HG02610 (cell line): ENCODE data around the gene ERCC3.
A peak's percentile ranks its signal among the peaks of the same experiment; 100 is the strongest.
"Not testable (repeated sequence)": the region's sequence is repeated elsewhere in the genome, so short reads cannot be mapped to it uniquely, and the experiment has no call there.

Experiments used
- ATAC-seq: cut with Tn5 transposase; IDR thresholded peaks from one replicate; pipeline ENCODE4 v1.9.1; 2021; ENCODE audit warnings: mild to moderate bottlenecking, moderate library complexity; ENCODE audit not compliant: unreplicated experiment

The ERCC3 gene

DNA sequence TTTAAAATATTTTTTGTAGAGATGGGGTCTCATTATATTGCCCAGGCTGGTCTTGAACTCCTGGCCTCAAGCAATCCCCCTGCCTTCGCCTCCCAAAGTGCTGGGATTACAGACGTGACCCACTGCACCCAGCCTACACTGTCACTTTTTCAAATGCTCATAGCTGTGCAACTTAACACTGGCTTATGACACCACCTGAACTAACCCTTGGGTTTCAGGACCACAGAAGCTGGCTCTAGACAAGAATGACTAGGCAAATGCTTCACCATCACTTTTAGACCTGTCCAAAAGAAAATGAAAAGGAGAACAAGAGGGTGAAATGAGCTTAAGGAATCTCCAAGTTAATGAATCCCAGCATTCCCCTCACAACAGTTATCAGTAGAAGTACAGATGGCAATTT lies 13.3 kb downstream of the ERCC3 start:
- ATAC-seq = no peak

DNA sequence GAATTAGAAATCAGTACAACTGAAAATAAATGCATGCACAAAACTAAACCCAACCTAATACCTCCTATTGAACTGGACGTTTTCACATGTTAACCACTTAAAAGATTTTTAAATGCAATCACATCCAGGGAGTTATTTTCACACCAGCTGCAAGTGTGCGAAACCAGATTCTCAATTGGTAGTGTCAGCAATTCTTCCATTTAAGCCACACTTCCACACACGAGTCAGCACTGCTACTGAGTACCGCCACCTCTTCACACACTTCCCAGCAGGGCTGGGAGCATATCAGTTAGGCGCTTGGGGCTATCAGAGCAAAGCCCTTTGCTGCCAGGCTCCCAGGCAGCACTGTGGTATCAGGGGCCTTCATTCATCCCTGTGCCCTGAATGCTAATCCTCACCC lies 14.2 kb downstream of the ERCC3 start:
- no peak for ATAC-seq

DNA sequence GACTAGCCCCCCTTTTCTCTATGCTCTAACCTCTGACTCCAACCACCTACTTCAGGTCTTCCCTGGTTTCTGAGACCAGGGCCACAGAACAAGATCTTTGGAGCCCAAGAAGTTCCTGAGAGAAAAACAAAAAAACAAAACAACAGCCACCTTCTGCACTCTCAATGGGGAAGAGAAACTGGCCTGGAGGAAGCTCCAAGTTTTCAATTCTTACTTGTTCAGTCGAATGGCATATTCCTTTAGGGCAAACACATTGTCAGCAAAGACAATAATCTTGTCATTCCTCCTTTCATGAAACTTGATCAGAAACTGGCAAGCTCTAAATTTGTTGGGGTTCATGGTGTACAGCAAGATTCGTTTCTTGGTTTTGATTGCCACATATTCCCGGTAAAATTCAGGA lies 15.0 kb downstream of the ERCC3 start:
- no peak for ATAC-seq

DNA sequence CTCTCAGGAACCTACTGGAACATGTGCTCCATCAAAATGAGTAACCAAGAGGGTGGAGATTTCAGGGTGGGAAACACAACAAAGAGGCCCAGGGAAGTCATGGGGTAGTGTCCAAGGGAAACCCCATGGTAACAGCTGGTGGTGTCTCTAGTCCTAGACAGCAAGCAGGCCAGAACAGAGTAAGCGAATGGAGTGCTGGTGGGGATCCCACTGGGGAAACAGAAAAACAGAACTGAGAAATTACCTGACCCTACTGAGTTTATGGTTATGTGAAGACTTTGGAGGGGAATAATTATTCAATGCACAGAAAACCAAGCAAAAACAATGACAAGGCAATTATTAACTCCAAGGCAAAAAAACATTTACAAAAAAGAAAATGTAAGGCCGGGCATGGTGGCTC lies 16.9 kb downstream of the ERCC3 start:
- peak; percentile 93 for ATAC-seq

DNA sequence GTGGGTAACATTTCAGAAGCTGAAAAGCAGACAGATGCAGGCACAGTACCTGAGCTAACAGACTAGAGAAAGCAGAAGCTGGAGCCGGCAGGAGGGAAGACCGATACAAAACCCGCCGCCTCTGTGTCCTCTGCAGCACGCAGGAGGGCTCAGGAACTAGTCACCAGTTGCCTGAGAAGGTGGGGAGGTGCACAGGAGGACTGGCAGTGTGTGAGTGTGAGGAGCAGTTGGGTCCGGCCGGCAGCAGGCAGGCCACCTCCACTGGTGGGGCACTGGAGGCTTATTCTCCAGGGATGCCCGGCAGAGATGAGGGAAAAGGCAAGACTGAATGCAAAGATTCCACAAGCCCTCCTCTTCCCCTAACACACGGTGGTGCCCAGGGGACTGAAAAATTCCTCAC lies 18.2 kb downstream of the ERCC3 start:
- no peak for ATAC-seq

DNA sequence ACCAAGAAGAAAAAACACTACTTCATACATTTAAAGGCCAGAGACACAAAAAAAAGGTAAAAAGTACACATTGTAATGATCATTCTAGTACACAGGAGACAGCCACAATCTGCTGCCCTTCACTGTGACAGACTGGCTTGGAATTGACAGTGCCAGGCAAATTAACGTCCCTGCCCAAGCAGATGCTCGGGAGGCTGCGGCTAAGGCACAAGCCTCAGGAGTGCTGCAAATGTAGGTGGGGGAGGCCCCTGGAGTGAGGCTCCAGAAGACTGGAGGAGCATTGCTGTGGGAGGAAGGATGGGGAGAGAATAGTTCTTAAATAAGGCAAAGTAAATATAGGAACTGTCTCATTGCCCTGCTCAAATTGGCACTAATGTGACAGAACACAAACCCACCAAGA lies 18.6 kb downstream of the ERCC3 start:
- no peak for ATAC-seq

DNA sequence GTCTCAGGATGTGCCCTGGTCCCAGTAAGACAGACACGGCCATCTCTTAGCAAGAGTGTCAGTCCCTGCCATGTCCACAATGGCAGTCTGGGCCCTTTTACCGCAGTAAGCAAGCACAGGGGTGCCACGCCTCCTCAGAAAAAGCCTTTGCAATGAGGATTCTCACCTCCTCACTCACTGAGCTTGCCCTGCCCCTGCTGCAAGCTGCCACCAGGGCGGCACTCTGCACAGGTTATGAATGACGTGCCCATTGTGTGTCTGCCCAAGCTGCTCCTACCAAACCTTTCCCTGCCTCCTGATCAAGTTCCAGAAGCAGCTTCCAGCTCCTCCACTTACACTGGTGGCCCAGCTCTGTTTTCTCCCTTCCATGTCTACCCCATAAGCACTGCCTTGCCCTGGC lies 23.3 kb downstream of the ERCC3 start:
- ATAC-seq = no peak

DNA sequence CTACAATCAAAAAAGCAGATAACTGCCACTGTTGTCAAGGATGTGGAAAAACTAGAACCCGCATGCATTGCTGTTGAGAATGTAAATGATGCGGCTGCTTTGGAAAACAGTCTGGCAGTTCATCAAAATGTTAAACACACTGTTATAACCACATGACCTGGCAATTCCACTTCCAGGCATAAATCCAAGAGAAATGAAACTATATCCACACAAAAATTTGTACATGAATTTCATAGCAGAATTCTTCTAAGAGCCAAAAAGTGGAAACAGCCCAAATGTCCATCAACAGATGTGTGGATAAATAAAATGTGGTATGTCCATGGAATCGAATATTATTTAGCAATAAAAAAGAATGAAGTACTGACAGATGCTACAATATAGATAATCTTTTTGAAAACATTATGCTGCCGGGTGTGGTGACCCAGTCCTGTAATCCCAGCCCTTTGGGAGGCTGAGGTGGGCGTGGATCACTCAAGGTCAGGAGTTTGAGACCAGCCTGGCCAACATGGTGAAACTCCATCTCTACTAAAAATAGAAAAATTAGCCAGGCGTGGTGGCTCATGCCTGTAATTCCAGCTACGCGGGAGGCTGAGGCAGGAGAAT lies 32.0 kb downstream of the ERCC3 start:
- ATAC-seq = no peak

DNA sequence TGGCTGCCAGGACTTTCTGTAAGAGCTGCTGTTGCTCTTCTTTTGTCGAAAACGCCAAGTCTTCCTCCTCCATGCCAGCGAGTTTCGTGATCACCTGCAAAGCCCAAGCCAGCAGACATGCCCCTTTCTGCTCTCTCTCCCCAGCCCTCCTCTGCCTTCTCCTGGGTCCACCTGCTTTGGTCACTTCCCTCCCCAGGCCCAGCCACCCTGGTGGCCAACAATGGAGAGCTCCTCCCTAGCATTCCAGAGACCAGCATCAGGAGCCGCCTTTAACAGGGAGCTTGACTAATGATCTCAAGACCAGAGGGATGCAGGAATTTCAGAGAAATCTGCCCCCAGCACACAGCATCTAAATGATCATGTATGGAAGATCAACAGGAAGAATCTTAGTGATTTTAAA lies 34.6 kb downstream of the ERCC3 start:
- ATAC-seq = no peak

DNA sequence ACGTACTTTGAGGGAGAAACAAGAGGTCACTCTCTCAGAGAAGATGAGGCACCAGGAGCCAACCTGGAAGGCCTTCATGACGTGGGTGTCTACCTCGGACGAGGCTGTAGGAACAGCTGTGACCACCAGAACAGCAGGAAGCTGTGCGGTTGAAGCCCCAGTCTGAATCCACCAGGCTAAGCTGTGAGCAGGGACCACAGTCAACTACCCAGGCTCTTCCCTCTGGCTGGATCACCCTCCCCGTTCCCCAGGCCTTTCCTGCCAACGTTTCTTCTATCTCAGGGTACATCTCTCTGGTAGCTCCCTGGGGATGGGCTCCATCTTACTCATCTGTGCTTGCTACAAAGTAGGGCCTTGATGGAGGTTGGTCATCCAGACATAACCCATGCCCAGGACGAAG lies 37.1 kb downstream of the ERCC3 start:
- no peak for ATAC-seq

DNA sequence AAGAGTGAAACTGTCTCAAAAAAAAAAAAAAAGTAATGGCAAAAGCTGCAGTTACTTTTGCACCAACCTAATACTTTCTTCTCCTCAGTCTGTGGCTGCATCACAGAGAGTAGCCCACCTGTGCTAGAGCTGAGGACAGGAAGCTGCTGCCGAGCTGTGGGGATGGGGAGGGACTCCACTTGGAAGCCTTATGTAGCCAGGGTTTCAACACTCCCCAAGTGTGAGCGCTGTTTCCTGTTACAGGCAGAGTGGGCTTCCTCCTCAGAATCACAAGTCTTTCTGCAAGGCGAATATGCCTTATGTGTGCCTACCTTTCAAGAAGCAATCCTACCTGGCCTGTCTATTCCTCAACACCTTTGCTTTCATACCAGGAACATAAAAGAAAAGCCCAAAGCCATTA lies 37.6 kb downstream of the ERCC3 start:
- ATAC-seq = no peak

DNA sequence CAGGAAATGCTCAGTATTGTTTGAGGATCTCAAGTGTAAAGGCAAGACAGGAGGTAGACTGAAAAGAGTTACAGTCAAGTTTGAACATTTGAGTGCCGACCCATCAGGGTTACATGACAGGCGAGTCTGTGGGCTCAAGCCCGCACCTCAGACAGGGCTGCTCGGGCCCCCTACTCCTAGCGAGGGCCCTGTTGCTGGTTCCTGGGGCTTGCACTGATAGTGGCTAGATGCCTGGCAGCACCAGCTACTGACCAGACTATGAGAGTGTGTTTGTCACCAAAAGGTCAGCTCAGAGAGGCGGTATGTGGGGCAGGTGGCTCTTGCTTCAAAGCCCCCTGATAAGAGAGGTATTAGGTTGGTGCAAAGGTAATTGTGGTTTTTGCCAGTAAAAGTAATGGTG lies 38.2 kb downstream of the ERCC3 start:
- no peak for ATAC-seq

DNA sequence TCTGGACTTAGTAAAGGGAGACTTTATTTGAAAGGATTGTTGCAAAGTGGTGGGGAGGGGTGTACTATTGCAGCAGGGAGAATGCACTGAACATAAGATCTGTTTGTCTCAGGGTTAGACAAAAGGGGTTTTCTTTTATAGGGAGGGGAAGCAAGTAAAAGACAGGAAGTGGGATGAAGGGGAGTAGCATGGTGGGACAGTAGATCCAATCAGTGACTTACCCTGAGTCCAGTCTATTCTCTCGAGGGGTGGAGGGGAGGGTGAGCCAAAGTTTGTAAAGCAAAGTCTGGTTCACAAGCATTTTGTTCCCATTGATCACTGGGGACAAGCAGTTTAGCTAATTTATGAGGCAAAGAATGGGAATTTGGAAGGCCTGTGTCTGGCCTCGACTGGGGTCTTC lies 38.8 kb downstream of the ERCC3 start:
- ATAC-seq = no peak

DNA sequence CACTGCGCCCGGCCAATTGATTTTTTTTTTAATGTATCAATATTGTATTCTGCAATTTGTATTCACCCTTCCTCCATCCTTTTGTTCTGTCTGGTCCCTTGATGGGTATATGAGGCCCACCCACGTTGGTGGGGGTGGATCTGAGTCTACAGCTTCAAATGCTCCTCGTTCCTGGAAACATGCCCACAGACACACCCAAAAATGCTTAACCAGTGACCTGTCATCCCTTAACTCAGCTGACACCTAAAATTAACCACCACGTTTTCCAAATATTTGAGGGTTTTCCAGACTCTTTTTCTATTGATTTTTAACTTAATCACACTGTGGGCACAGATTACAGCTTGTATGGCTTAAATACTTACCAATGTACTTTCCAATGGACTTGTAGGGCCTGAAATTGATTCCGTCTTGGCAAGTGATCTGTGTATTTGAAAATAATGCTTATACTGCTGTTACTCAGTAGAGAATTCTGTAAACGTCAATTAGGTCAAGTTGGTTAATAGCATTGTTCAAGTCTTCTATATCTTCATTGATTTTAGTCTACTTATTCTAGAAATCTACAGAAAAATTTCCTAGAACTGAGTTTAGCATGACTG lies 39.5 kb downstream of the ERCC3 start:
- ATAC-seq = no peak

DNA sequence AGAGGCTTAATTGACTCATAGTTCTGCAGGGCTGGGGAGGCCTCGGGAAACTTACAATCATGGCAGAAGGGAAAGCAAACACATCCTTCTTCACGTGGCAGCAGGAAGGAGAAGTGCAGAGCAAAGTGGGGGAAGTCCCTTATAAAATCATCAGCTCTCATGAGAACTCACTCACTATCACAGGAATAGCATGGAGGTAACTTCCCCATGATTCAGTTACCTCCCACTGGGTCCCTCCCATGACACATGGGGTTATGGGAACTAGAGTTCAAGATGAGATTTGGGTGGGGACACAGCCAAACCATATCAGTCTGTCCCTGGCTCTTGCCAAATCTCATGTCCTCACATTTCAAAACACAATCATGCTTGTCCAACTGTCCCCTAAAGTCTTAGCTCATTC lies 52.8 kb downstream of the ERCC3 start:
- ATAC-seq = not testable (repeated sequence)

DNA sequence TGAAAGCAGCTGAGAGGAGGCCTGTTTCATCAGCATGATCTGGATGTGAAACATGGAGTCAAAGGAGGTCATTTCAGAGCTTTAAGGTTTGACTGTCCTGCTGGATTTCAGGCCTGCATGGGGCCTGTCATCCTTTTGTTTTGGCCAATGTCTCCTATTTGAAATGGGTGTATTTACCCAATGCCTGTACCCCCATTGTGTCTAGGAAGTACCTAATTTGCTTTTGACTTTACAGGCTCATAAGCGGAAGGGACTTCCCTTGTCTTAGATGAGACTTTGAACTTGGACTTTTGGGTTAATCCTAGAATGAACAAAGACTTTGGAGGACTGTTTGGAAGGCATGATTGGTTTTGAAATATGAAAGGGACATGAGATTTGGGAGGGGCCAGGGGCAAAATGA lies 54.5 kb downstream of the ERCC3 start:
- ATAC-seq = no peak

DNA sequence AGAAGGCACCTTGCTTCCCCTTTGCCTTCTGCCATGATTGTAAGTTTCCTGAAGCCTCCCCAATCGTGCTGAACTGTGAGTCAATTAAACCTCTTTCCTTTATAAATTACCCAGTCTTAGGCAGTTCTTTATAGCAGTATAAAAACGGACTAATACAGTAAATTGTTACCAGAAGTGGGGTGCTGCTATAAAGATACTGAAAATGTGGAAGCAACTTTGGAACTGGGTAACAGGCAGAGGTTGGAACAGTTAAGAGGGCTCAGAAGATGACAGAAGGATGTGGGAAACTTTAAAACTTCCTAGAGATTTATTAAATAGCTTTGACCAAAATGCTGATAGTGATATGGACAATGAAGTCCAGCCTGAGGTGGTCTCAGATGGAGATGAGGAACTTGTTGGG lies 56.2 kb downstream of the ERCC3 start:
- not testable (repeated sequence) for ATAC-seq

DNA sequence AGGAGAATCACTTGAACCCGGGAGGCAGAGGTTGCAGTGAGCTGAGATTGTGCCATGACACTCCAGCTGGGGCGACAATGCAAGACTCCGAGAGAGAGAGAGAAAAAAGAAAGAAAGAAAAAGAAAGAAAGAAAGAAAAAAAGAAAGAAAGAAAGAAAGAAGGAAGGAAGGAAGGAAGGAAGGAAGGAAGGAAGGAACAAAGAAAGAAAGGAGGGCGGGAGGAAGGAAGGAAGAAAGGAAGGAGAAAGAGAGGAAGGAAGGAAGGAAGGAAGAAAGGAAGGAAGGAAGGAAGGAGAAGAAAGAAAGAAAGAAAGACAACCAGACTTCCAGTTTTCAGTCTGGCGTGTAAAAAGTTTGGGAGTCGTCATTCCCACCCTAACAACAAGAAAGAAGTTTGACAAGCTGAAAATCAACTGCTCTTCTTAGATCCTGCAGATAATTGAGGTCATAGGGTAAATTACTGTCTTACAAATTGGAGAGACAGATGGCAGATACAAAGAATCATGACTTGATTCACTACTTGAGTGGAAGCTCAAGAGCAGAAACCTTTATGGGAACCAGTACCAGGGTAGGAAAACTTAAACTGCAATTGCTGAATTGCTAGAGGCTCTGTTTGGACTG lies 58.8 kb downstream of the ERCC3 start:
- no peak for ATAC-seq

DNA sequence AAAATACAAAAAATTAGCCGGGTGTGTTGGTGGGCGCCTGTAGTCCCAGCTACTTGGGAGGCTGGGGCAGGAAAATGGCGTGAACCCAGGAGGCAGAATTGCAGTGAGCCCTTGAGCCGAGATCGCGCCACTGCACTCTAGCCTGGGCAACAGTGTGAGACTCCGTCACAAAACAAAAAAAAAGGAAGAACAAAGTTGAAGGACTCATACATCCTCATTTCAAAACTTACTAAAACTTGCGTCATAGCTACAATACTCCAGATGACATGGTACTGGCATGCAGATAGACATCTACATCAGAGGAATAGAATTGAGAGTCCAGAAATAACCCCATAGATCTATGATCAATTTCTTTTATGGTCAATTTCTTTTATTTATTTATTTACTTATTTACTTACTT lies 60.2 kb downstream of the ERCC3 start:
- no peak for ATAC-seq

DNA sequence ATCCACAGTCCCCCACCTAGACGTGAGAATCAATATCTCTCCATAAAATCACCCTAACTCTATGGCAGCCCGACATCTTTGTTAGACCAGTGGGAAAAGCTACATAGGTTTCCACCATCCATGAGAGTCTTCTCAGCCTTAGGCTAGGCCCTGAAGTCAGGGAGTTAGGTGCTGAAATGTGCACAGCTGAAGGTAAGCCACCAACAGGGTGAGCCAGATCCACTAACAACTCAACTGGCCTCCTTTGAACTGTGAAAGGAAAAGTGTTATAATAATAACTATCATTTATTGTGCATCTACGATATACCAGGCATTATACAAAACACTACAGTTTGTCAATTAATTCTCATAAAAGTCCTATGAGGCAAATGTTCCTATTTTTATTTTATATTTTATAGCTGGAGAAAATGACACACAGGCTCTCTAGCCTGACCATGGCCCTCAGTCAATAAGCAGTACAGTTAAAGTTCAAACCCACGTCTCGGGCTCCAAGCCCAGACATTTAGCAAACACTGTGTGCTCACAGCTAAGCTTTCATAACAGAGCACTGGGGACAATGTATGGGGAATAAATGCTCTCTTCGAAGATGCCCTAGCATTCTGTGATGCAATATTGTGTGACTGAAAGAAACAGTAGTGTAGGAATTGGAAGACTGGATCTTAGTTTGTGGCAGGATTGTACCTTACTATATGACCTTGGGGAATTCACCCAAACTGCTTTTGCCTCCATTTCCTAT lies 62.6 kb downstream of the ERCC3 start:
- ATAC-seq = no peak

DNA sequence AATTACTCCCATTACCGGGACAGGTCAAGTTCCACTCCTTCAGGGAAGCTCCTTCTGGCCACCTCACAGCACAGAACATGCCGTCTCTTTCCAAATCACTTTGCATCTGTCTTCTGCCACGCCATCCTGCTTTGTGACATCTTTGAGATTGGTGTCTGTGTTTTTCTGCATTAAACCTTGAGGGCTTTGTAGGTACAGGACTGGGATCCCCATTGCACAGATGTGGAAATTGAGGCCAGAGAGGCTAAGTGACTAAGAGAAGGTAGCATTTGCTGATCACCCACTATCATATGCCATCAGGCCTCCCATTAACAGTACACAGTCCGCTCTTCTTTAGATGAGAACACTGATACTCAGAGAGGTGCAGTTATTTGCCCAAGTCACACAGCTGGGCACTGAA lies 64.4 kb downstream of the ERCC3 start:
- no peak for ATAC-seq

DNA sequence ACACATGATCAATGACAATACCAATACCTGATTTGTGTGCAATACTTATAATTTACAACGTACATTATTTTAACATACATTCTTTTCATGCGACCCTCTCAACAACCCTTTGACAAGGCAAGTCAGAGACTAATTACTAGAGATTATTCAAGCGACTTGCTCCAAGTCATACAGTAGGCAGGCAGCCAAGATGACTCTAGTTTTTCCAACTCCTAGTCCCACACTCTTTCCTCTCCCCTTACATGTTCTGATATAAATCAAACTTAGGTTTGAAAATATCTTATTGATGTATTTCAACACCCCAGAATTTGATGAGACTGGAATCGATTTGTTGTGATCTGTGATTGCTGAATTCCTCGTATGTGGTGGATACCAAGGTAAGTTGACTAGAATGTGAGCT lies 65.8 kb downstream of the ERCC3 start:
- no peak for ATAC-seq
